ENCODE data around the gene HCFC2.

- TF ChIP-seq CTCF (tag by site-specific recombination; IDR thresholded peaks at IDR 0.05) (no peak), ZNF707 (tag by site-specific recombination; IDR thresholded peaks at IDR 0.05) (no peak), ZNF335 (tag by site-specific recombination; conservative IDR thresholded peaks at IDR 0.05) (no peak), OSR2 (tag by site-specific recombination; IDR thresholded peaks at IDR 0.05) (no peak), SP7 (tag by site-specific recombination; IDR thresholded peaks at IDR 0.05) (no peak), ZNF239 (tag by site-specific recombination; IDR thresholded peaks at IDR 0.05) (no peak)
Observed at GRCh38 chr12:104133866-104134265, 69.5 kb downstream of the HCFC2 start.
